HCT116 (cell line): ENCODE data around the gene KRT83. TPM values are rescaled to one million over a fixed set of nuclear protein-coding genes. Genes with fewer than 3 reads are reported as not detected.

Experiments used
- ATAC-seq: fragments of 200-7000 bp; cut with Tn5 transposase; 2 replicates; pipeline ENCODE4 v1.9.1; 2020; ENCODE audit warnings: mild to moderate bottlenecking, moderate library complexity
- BruUV-seq: library from RNA; stranded (reverse); fragments of 400-500 nt; replicated peaks from 2 replicates; lab custom pipeline; 2021; lab: Mats Ljungman, UMichigan
- CTCF ChIA-PET: fragments of 300-600 bp; sonication (Branson Sonifier 250); formaldehyde crosslinking; loops from one replicate; lab custom pipeline; 2021; ENCODE audit warnings: antibody characterized with exemption; lab: Charles Lee
- POLR2A ChIA-PET: fragments of 300-600, 350-600 bp; sonication (Branson Sonifier 250); formaldehyde crosslinking; loops from one replicate; lab custom pipeline; 2021; ENCODE audit warnings: antibody characterized with exemption; lab: Charles Lee
- RAD21 ChIA-PET, 2 experiments: fragments of 300-600 bp; sonication (Branson Sonifier 250); formaldehyde crosslinking; loops; one replicate each; lab custom pipeline; 2023; ENCODE audit warnings: low total read pairs in 2 of 2; ENCODE audit not compliant: uncharacterized antibody in 2 of 2, unreplicated experiment in 2 of 2, low non-redundant PET in 1 of 2; lab: Charles Lee
- DNase-seq: peaks from one replicate; pipeline ENCODE4 v3.0.0-alpha.2; 2010; ENCODE audit warnings: low read depth, low spot score
- H2AFZ ChIP-seq: fragments of 200-600 bp; shearing (Covaris generic), sonication (generic); 2 replicates; pipeline ENCODE4 v1.6.1; 2017; ENCODE audit warnings: low read depth, mixed run types, mixed read lengths, antibody characterized with exemption, low read length; ENCODE audit not compliant: poor library complexity, severe bottlenecking
- H3K27ac ChIP-seq: 2 replicates; pipeline ENCODE4 v1.5.1; 2012; ENCODE audit warnings: low read depth, low read length
- H3K27me3 ChIP-seq: fragments of 200-600 bp; sonication (generic); 2 replicates; pipeline ENCODE4 v1.6.1; 2016; ENCODE audit warnings: mixed run types, low read length, mixed read lengths; ENCODE audit not compliant: insufficient read depth
- H3K36me3 ChIP-seq, 2 experiments: fragments of 200-500 bp in 1 of 2; fragments of 200-600 bp in 1 of 2; sonication (Bioruptor generic) in 1 of 2; sonication (generic) in 1 of 2; 2 replicates each; pipeline versions ENCODE4 v1.5.1 to v1.6.1; 2014 to 2016; ENCODE audit warnings: low read length in 2 of 2, inconsistent platforms in 1 of 2, mixed read lengths in 1 of 2, mixed run types in 1 of 2; ENCODE audit not compliant: insufficient read depth in 2 of 2, control insufficient read depth in 1 of 2
- H3K4me1 ChIP-seq, 2 experiments: fragments of 200-600 bp in 1 of 2; sonication (generic) in 1 of 2; 2 replicates each; pipeline versions ENCODE4 v1.5.1 to v1.6.1; 2012 to 2017; ENCODE audit warnings: low read length in 2 of 2, inconsistent platforms in 1 of 2, mild to moderate bottlenecking in 1 of 2, mixed read lengths in 1 of 2, mixed run types in 1 of 2, moderate library complexity in 1 of 2; ENCODE audit not compliant: insufficient read depth in 2 of 2, control insufficient read depth in 1 of 2
- H3K4me2 ChIP-seq: fragments of 200-600 bp; sonication (generic); 2 replicates; pipeline ENCODE4 v1.6.1; 2017; ENCODE audit warnings: mixed run types, low read length, mixed read lengths
- H3K4me3 ChIP-seq, 2 experiments: fragments of 200-600 bp in 1 of 2; sonication (generic) in 1 of 2; replicated peaks in 1 of 2; 2 replicates each; pipeline ENCODE4 v1.5.1; 2011 to 2016; ENCODE audit warnings: low read length in 2 of 2, control low read depth in 1 of 2, low read depth in 1 of 2, mild to moderate bottlenecking in 1 of 2, mixed read lengths in 1 of 2, mixed run types in 1 of 2
- H3K79me2 ChIP-seq: fragments of 200-600 bp; sonication (generic); 2 replicates; pipeline ENCODE4 v1.6.1; 2017; ENCODE audit warnings: mild to moderate bottlenecking, mixed run types, low read length, moderate library complexity, mixed read lengths; ENCODE audit not compliant: insufficient read depth
- H3K9ac ChIP-seq: fragments of 200-600 bp; sonication (generic); 2 replicates; pipeline ENCODE4 v1.6.1; 2016; ENCODE audit warnings: low read length, mixed read lengths
- H3K9me2 ChIP-seq: fragments of 200-600 bp; sonication (generic), shearing (Covaris generic); 2 replicates; pipeline ENCODE4 v1.6.1; 2017; ENCODE audit warnings: mixed run types, mild to moderate bottlenecking, moderate library complexity; ENCODE audit not compliant: insufficient read depth
- H3K9me3 ChIP-seq, 2 experiments: fragments of 200-500 bp in 1 of 2; fragments of 200-600 bp in 1 of 2; sonication (Bioruptor generic) in 1 of 2; sonication (generic) in 1 of 2; 2 replicates each; pipeline ENCODE4 v1.6.1; 2014 to 2017; ENCODE audit warnings: low read length in 2 of 2, mixed read lengths in 2 of 2, inconsistent platforms in 1 of 2, low read depth in 1 of 2, mild to moderate bottlenecking in 1 of 2, mixed run types in 1 of 2, moderate library complexity in 1 of 2; ENCODE audit not compliant: control insufficient read depth in 1 of 2, insufficient read depth in 1 of 2
- H4K20me1 ChIP-seq: fragments of 200-600 bp; sonication (generic), shearing (Covaris generic); 2 replicates; pipeline ENCODE4 v1.6.1; 2017; ENCODE audit warnings: mixed run types, mild to moderate bottlenecking, moderate library complexity; ENCODE audit not compliant: insufficient read depth
- CTCF ChIP-seq, 3 experiments: fragments of 200-600 bp in 1 of 3; sonication (generic) in 1 of 3; IDR thresholded peaks in 2 of 3; conservative IDR thresholded peaks in 1 of 3; 2 replicates each; pipeline ENCODE4 v1.5.1; 2012 to 2017; ENCODE audit warnings: low read depth in 2 of 3, low read length in 2 of 3, antibody characterized with exemption in 1 of 3, borderline replicate concordance in 1 of 3, control low read depth in 1 of 3, mild to moderate bottlenecking in 1 of 3, mixed read lengths in 1 of 3, mixed run types in 1 of 3, moderate library complexity in 1 of 3; ENCODE audit not compliant: insufficient read depth in 1 of 3
- ELF1 ChIP-seq: IDR thresholded peaks from 2 replicates; pipeline ENCODE4 v1.6.1; 2012; ENCODE audit warnings: low read depth, borderline replicate concordance
- MAX ChIP-seq: IDR thresholded peaks from 2 replicates; pipeline ENCODE4 v1.6.1; 2012
- POLR2A ChIP-seq: IDR thresholded peaks from 2 replicates; pipeline ENCODE4 v1.7.0; 2011; ENCODE audit warnings: borderline replicate concordance; ENCODE audit not compliant: insufficient read depth, insufficient read length; ENCODE audit errors: extremely low read depth
- SP1 ChIP-seq: IDR thresholded peaks from 2 replicates; pipeline ENCODE4 v1.6.1; 2012; ENCODE audit warnings: low read depth
- TCF7L2 ChIP-seq: IDR thresholded peaks from 2 replicates; pipeline ENCODE4 v1.7.0; 2011; ENCODE audit warnings: borderline replicate concordance, inconsistent platforms; ENCODE audit not compliant: insufficient read depth, insufficient read length; ENCODE audit errors: extremely low read depth
- intact Hi-C: fragments of 100-400 bp; cut with micrococcal nuclease; formaldehyde crosslinking; loops from 2 replicates; pipeline ENCODE4 v1.10.0; 2022
- total RNA-seq: library from RNA; stranded (reverse); gene quantifications from one replicate; pipeline ENCODE4 v1.2.1, GENCODE V29; 2021; ENCODE audit not compliant: unreplicated experiment

Gene KRT83
- total RNA-seq, 1 experiment from 2014 or later = not detected

- DNase-seq = no peak
- no TSS peak for BruUV-seq
- H3K9me3 ChIP-seq = no peaks in the 10 kb centered on the region
- no peaks in the 10 kb centered on the region for H4K20me1 ChIP-seq
- H3K79me2 ChIP-seq = no peaks in the 10 kb centered on the region
- no peak for TF ChIP-seq TCF7L2
- no peak for TF ChIP-seq POLR2A
- no peak for TF ChIP-seq CTCF (IDR thresholded peaks at IDR 0.05 in 2 of 3, conservative IDR thresholded peaks at IDR 0.05 in 1 of 3; ENCODE audit: borderline replicate concordance in 1 of 3, insufficient read depth in 1 of 3, low read depth in 2 of 3, low read length in 2 of 3)
- TF ChIP-seq ELF1 = no peak
- TF ChIP-seq, all 23 proteins: peak for 0
- Histone ChIP-seq H3K9me2 (no peaks in the 10 kb centered on the region), H3K4me3 (no peak overlapping the region), H3K27me3 (no peaks in the 10 kb centered on the region), H3K4me1 (peaks cover 0 to 2% of the 10 kb centered on the region in 2 experiments; a peak in 1 of 4 replicates), H3K9ac (no peak overlapping the region), H3K4me2 (no peak overlapping the region), H3K27ac (no peak overlapping the region), H3K36me3 (no peaks in the 10 kb centered on the region), H2AFZ (no peak overlapping the region)
- POLR2A ChIA-PET = no interaction called here
- no peak for ATAC-seq
- RAD21 ChIA-PET = no interaction called here
- CTCF ChIA-PET = interaction anchor here (1.0 to 1.4 kb wide), 2 partner anchors 224 to 502 kb away, joined by 3 to 6 read pairs; no protein-coding TSS in a partner anchor
- intact Hi-C loops = no loop called here
Observed at GRCh38 chr12:52368508-52368907, 47.3 kb upstream of the KRT83 start.

- POLR2A ChIA-PET = no interaction called here
Observed at GRCh38 chr12:52367876-52368275, 46.7 kb upstream of the KRT83 start.

More at GRCh38 chr12:52367876-52368275, 46.7 kb upstream of the KRT83 start:
- no peak overlapping the region for H3K4me2 ChIP-seq
- no peaks in the 10 kb centered on the region for H4K20me1 ChIP-seq
- no peak for DNase-seq
- no peak overlapping the region for H2AFZ ChIP-seq
- TF ChIP-seq SP1 (no peak), MAX (no peak)
- TF ChIP-seq, all 23 proteins: peak for 0
- H3K27me3 ChIP-seq = no peaks in the 10 kb centered on the region
- ChIA-PET CTCF (interaction anchor here (1.4 kb wide), 1 partner anchor 503 kb away, joined by 6 read pairs; no protein-coding TSS in a partner anchor), RAD21 (no interaction called here)
- intact Hi-C loops = no loop called here
- no peaks in the 10 kb centered on the region for H3K9me3 ChIP-seq
- H3K79me2 ChIP-seq = no peaks in the 10 kb centered on the region
- H3K27ac ChIP-seq = no peak overlapping the region
- peaks cover 0 to 2% of the 10 kb centered on the region in 2 experiments; a peak in 1 of 4 replicates for H3K4me1 ChIP-seq
- H3K36me3 ChIP-seq = no peaks in the 10 kb centered on the region
- ATAC-seq = no peak
- H3K9ac ChIP-seq = no peak overlapping the region
- BruUV-seq = no TSS peak
- H3K9me2 ChIP-seq = no peaks in the 10 kb centered on the region
- H3K4me3 ChIP-seq = no peak overlapping the region
